A549 (cell line): ENCODE data around the gene UTF1.

ENCODE experiments used
- CTCF ChIP-seq: fragments of >200 bp; sonication (Bioruptor Twin); formaldehyde crosslinking; IDR thresholded peaks from 3 replicates; pipeline ENCODE4 v1.5.1; 2016
- POLR2A ChIP-seq: IDR thresholded peaks from 2 replicates; pipeline ENCODE4 v1.6.1; 2012; ENCODE audit warnings: mild to moderate bottlenecking, low read length
- TF ChIP-seq, protein P1 (sequence below): IDR thresholded peaks from 2 replicates; pipeline ENCODE4 v1.6.1; 2012
- TF ChIP-seq, protein P2 (sequence below): fragments of 150-350 bp; IDR thresholded peaks from 2 replicates; pipeline ENCODE4 v1.6.1; 2014; ENCODE audit warnings: low read depth, mild to moderate bottlenecking, low read length

DNA sequence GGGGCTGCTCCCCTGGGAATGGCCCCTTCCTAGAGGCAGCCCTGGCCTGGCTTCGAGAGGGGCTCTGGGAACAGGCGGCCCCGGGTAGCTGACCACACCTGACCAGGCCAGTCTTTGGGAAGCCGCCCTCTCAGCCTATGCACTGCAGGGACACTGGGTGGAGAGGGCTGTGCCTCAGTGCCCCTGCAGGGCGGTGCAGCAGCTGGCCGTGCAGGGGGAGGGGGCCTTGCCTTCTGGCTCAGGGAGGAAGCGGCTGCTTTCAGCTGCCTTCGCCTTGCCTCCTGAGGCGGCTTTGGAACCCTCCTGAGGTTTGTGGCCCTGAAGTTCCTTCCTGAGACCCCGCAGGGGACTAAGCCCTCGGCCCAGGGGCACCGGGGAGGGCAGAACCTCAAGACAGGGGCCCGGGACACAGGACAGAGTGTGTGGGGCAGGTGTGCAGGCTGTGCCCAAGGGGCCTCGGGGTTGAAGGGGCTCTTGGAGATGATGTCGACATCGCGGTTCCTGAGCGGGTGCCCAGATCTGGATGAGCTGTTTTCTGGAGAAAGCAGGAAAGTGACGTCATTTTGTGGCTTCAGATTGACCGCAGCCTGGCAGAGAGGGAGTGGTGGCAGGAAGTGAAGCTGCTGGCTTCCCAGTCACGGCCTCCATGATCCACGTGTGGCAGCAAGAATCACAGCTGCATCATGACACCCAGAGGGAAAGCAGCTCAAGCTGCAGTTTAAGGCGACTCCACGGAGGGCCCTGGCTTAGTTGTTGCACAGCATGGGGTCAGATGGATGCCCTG lies 29.0 kb downstream of the UTF1 start:
- TF ChIP-seq CTCF (no peak), POLR2A (no peak)
- TF ChIP-seq, protein P1, sequence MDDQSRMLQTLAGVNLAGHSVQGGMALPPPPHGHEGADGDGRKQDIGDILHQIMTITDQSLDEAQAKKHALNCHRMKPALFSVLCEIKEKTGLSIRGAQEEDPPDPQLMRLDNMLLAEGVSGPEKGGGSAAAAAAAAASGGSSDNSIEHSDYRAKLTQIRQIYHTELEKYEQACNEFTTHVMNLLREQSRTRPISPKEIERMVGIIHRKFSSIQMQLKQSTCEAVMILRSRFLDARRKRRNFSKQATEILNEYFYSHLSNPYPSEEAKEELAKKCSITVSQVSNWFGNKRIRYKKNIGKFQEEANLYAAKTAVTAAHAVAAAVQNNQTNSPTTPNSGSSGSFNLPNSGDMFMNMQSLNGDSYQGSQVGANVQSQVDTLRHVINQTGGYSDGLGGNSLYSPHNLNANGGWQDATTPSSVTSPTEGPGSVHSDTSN: no peak
- TF ChIP-seq, protein P2, sequence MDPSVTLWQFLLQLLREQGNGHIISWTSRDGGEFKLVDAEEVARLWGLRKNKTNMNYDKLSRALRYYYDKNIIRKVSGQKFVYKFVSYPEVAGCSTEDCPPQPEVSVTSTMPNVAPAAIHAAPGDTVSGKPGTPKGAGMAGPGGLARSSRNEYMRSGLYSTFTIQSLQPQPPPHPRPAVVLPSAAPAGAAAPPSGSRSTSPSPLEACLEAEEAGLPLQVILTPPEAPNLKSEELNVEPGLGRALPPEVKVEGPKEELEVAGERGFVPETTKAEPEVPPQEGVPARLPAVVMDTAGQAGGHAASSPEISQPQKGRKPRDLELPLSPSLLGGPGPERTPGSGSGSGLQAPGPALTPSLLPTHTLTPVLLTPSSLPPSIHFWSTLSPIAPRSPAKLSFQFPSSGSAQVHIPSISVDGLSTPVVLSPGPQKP: no peak
